HEK293 (cell line): ENCODE measurements around the gene KLB.

Source experiments
- CTCF ChIA-PET: fragments of 350-600 bp; formaldehyde crosslinking; extraction: SDS; loops from one replicate; lab custom pipeline; 2021; ENCODE audit warnings: antibody characterized with exemption; lab: Yijun Ruan, JAX
- POLR2A ChIA-PET: fragments of 300-600 bp; formaldehyde crosslinking; extraction: SDS; loops from one replicate; lab custom pipeline; 2020; ENCODE audit warnings: antibody characterized with exemption, inconsistent platforms; lab: Yijun Ruan, JAX
- H3K27ac ChIP-seq: fragments of 200-500 bp; sonication (Bioruptor generic); 2 replicates; pipeline ENCODE4 v1.5.1; 2014; ENCODE audit warnings: low read depth, low read length, control low read depth, inconsistent platforms; ENCODE audit errors: extremely low read depth
- H3K36me3 ChIP-seq, 2 experiments: fragments of 200-500 bp in 1 of 2; sonication (Bioruptor generic) in 1 of 2; 1 replicate in 1 of 2; 2 replicates in 1 of 2; pipeline ENCODE4 v1.5.1; 2014 to 2017; ENCODE audit warnings: inconsistent platforms in 2 of 2, low read length in 2 of 2; ENCODE audit not compliant: control insufficient read depth in 2 of 2, insufficient read depth in 1 of 2
- H3K4me1 ChIP-seq: fragments of 200-500 bp; sonication (Bioruptor generic); 2 replicates; pipeline ENCODE4 v1.5.1; 2014; ENCODE audit warnings: mild to moderate bottlenecking, low read length, inconsistent platforms; ENCODE audit not compliant: control insufficient read depth, insufficient read depth
- H3K4me3 ChIP-seq: 2 replicates; pipeline ENCODE4 v1.5.1; 2011; ENCODE audit warnings: low read depth, mild to moderate bottlenecking, control low read depth, low read length, moderate library complexity
- H3K9me3 ChIP-seq: fragments of 200-500 bp; sonication (Bioruptor generic); 2 replicates; pipeline ENCODE4 v1.5.1; 2014; ENCODE audit warnings: low read depth, low read length, inconsistent platforms; ENCODE audit not compliant: control insufficient read depth, insufficient read depth
- SCRT2 ChIP-seq: fragments of 450-650 bp; formaldehyde crosslinking; IDR thresholded peaks from 2 replicates; pipeline ENCODE4 v1.5.1; 2016; ENCODE audit warnings: missing biosample characterization, missing genetic modification characterization
- SP2 ChIP-seq: fragments of 450-650 bp; formaldehyde crosslinking; IDR thresholded peaks from 2 replicates; pipeline ENCODE4 v1.5.1; 2016; ENCODE audit warnings: missing biosample characterization, missing genetic modification characterization
- TRIM28 ChIP-seq: IDR thresholded peaks from 2 replicates; pipeline ENCODE4 v1.6.1; 2011; ENCODE audit warnings: low read length, control low read depth, borderline replicate concordance
- YY2 ChIP-seq: fragments of 450-650 bp; formaldehyde crosslinking; IDR thresholded peaks from 2 replicates; pipeline ENCODE4 v1.5.1; 2016; ENCODE audit warnings: missing biosample characterization, missing genetic modification characterization
- ZNF157 ChIP-seq: fragments of 450-650 bp; formaldehyde crosslinking; IDR thresholded peaks from 2 replicates; pipeline ENCODE4 v1.5.1; 2016; ENCODE audit warnings: missing biosample characterization, missing genetic modification characterization
- ZNF366 ChIP-seq: fragments of 450-650 bp; formaldehyde crosslinking; conservative IDR thresholded peaks from 2 replicates; pipeline ENCODE4 v1.5.1; 2016; ENCODE audit warnings: missing biosample characterization, missing genetic modification characterization
- ZNF404 ChIP-seq: fragments of 450-650 bp; formaldehyde crosslinking; IDR thresholded peaks from 2 replicates; pipeline ENCODE4 v1.5.1; 2017; ENCODE audit warnings: missing biosample characterization, missing genetic modification characterization
- ZNF600 ChIP-seq: fragments of 450-650 bp; formaldehyde crosslinking; IDR thresholded peaks from 2 replicates; pipeline ENCODE4 v1.5.1; 2016; ENCODE audit warnings: missing biosample characterization, missing genetic modification characterization
- ZNF654 ChIP-seq: fragments of 450-650 bp; formaldehyde crosslinking; IDR thresholded peaks from 2 replicates; pipeline ENCODE4 v1.5.1; 2016; ENCODE audit warnings: low read depth, missing biosample characterization, missing genetic modification characterization
- ZNF707 ChIP-seq: fragments of 450-650 bp; formaldehyde crosslinking; IDR thresholded peaks from 2 replicates; pipeline ENCODE4 v1.5.1; 2016; ENCODE audit warnings: missing biosample characterization, missing genetic modification characterization
- TF ChIP-seq, protein P1 (sequence below): fragments of 450-650 bp; formaldehyde crosslinking; IDR thresholded peaks from 2 replicates; pipeline ENCODE4 v1.5.1; 2017; ENCODE audit warnings: missing biosample characterization, missing genetic modification characterization

Gene KLB

DNA sequence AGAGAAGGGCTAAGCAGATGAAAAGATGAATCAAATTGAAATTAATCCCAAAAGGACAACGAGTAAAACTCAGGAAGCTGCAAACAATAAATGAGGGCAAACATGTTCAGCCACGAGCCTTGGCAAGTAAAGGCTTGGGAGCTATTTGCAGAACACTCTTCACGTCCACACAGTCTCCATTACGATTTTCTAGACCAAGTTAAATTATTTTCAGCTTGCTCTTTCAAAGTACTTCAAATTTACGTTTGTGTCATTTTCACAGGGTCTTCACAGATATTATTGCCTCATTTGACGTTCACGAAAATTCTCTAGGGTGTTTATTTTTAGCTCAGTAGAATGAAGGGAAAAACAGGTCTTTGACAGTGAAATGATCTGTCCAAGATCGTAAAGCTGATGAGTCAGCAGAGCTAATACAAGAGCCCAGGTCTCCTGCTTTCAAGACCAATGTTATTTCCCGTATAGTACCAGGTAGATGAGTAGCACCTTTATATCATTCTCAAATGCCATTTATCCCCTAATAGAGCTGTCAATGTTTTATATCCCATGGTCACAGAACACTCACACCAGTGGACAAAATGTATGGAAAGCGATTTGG lies 20.9 kb downstream of the KLB start:
- no peak for TF ChIP-seq SP2 (tag by site-specific recombination)
- peak; percentile 34; the same call in 1 of the 2 replicates for TF ChIP-seq ZNF366
- TF ChIP-seq ZNF600 (tag by site-specific recombination): 0 out of 2 replicates have a peak, but pooled peaks have one; percentile 21
- TF ChIP-seq, protein P1, sequence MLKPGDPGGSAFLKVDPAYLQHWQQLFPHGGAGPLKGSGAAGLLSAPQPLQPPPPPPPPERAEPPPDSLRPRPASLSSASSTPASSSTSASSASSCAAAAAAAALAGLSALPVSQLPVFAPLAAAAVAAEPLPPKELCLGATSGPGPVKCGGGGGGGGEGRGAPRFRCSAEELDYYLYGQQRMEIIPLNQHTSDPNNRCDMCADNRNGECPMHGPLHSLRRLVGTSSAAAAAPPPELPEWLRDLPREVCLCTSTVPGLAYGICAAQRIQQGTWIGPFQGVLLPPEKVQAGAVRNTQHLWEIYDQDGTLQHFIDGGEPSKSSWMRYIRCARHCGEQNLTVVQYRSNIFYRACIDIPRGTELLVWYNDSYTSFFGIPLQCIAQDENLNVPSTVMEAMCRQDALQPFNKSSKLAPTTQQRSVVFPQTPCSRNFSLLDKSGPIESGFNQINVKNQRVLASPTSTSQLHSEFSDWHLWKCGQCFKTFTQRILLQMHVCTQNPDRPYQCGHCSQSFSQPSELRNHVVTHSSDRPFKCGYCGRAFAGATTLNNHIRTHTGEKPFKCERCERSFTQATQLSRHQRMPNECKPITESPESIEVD (tag by site-specific recombination): peak; percentile 39; the same call in 1 of the 2 replicates
- TF ChIP-seq TRIM28: no peak
- ChIA-PET CTCF (interaction anchor here (0.7 kb wide), 1 partner anchor 21 kb away, joined by 3 read pairs; the partner anchor contains the start of gene KLB), POLR2A (interaction anchor here (0.7 kb wide), 1 partner anchor 416 kb away, joined by 5 read pairs; no protein-coding TSS in a partner anchor)
- Histone ChIP-seq H3K4me1 (no peaks in the 10 kb centered on the region), H3K4me3 (no peak overlapping the region), H3K9me3 (no peaks in the 10 kb centered on the region), H3K27ac (no peak overlapping the region), H3K36me3 (no peaks in the 10 kb centered on the region)

DNA sequence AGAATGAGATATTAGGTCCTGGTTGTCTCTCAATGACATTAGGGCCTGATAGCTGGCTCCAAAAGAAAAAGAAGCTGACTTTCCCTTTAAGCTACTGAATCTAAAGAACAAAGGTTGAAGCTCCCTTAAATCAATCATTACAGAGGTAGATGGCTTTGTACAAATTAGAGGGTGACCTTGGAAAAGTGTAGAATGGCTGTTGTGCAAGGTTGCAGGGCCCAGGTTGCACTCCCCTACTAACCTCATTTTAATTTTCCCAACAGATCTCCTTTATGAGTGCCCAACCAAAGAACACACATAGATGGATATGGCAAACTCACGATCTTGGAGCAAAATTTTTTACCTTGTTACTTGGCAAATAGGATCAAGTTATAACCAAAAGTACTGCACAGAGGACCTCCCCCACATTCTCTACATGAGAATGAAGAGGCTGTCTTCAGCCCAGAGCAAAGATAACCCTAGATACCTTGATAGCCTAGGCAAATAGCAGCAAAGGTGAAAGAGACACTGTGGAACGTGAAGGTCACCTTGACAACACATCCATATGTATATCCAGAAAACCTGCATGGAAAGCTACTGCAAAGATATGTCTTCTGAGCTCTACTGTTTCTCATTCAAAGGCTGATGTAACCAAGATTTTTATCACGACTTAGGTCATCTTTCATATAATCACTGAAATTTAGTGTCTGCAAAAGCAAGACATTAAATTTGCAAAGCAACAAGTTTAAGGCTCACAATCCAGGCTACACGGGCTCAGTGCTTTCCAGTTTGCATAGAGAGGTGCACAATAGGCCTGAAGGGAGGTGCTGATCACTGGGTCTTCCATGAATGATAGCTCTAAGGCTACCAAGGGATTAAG lies 23.0 kb downstream of the KLB start:
- POLR2A ChIA-PET: no interaction called here
- TF ChIP-seq ZNF404 (no peak), SCRT2 (tag by site-specific recombination) (peak; percentile 76)
- CTCF ChIA-PET: interaction anchor here (0.6 to 1.1 kb wide), 2 partner anchors 14 to 73 kb away, joined by 3 read pairs; no protein-coding TSS in a partner anchor

DNA sequence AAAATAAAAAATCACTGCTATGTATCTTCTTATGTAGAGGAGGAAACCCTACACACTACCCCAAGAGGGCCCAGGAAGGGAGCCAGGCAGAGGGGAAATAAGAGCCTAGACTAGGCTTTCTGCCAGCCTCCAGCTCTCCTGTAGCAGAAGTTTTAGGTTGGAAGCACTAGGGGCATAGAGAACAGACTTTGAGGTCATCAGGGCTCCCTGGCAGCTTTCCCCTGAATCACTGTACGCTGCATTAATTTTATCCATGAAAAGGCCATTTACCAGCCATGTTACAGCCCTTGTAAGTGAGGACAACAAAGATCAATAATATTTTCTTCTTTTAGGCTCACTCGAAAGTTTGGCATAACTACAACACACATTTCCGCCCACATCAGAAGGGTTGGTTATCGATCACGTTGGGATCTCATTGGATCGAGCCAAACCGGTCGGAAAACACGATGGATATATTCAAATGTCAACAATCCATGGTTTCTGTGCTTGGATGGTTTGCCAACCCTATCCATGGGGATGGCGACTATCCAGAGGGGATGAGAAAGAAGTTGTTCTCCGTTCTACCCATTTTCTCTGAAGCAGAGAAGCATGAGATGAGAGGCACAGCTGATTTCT lies 27.3 kb downstream of the KLB start:
- CTCF ChIA-PET: no interaction called here
- no peaks in the 10 kb centered on the region for H3K9me3 ChIP-seq
- TF ChIP-seq ZNF157 (tag by site-specific recombination): no peak
- TF ChIP-seq, all 188 proteins: peak for 0
- Histone ChIP-seq H3K4me1 (no peaks in the 10 kb centered on the region), H3K36me3 (no peaks in the 10 kb centered on the region), H3K4me3 (no peak overlapping the region), H3K27ac (no peak overlapping the region)
- POLR2A ChIA-PET: no interaction called here

More for the DNA sequence above, 23.0 kb downstream of the KLB start:
- no peaks in the 10 kb centered on the region for H3K9me3 ChIP-seq
- no peaks in the 10 kb centered on the region for H3K4me1 ChIP-seq
- H3K27ac ChIP-seq: no peak overlapping the region
- no peaks in the 10 kb centered on the region for H3K36me3 ChIP-seq
- no peak overlapping the region for H3K4me3 ChIP-seq

DNA sequence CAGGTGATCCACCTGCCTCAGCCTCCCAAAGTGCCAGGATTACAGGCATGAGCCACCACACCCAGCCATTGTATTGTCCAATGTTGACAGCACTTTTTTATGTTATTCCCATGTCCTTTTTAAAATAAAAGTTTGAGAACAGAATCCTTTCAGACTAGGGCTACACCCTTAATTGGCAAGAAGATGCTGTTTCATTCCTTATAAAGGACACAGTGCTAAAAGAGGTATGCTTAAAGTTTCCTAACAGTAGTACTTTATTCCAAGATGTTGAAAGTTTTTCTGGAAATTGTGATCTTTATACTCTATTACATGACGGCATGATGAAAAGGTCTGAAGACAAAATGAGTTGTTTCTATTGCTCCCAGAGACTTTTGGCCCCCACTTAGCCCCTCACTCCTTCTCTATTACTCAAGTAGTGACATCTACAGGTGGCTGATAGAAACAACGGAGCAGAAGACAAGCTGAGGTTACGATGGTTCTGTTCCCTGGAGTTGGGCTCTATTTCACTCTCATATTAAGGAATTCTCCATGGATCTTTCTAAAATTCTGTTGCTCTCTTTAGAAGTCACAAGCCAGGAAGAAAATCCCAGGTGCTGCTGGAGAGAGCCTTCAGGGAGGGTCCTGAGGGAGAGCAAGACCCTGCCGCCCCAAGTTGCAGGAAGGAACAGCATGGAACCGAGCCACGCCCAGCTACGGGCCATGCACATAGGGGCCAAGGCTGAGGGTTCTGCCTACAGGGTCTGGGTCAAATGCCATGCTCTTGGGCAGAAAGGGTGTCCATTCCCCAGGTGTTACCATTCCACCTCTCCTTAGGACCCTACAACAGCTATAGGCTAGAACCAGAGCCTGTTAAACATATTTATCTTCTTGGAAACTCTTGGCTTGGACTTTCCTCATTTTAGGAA lies 29.2 kb downstream of the KLB start:
- H3K36me3 ChIP-seq: no peaks in the 10 kb centered on the region
- no peak overlapping the region for H3K27ac ChIP-seq
- CTCF ChIA-PET: interaction anchor here (0.6 to 1.6 kb wide), 4 partner anchors 19 to 563 kb away, joined by 3 to 4 read pairs (median 4); no protein-coding TSS in a partner anchor
- no peaks in the 10 kb centered on the region for H3K4me1 ChIP-seq
- H3K4me3 ChIP-seq: no peak overlapping the region
- H3K9me3 ChIP-seq: no peaks in the 10 kb centered on the region
- TF ChIP-seq YY2 (tag by site-specific recombination) (no peak), ZNF707 (tag by site-specific recombination) (no peak), ZNF654 (peak; percentile 26)
- TF ChIP-seq, all 188 proteins: peak for 1
- POLR2A ChIA-PET: interaction anchor here (1.2 kb wide), 1 partner anchor 12 kb away, joined by 3 read pairs; no protein-coding TSS in a partner anchor
